ENCODE measurements around the gene STK36. TPM values are rescaled to one million over a fixed set of nuclear protein-coding genes. Genes with fewer than 3 reads are reported as not detected.

STK36 gene
- total RNA-seq, 6 experiments from 2014 or later: 20.0 to 31.0 (median 23.8) TPM

DNA sequence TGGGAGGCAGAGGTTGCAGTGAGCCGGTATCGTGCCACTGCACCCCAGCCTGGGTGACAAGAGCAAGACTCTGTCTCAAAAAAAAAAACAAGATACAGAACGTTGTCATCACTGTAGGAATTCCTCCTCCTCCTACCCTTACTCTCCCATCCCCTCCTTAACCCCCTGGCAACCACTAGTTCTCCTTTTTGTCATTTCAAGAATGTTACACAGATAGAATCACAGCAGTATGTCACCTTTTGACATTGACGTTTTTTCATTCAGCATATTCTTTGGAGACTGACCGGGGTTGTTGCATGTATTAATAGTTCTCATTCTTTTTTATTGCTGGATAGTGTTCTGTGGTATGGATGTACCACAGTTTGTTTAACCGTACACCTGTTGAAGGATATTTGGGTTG is 71.2 kb downstream of the STK36 start:
- H3K27ac Mint-ChIP-seq: no peak overlapping the region
- DNase-seq: no peak
- peaks cover 38% of the 10 kb centered on the region for H3K36me3 Mint-ChIP-seq (ENCODE audit: low read depth)
- TF ChIP-seq CTCF (IDR thresholded peaks at IDR 0.05): no peak
- peaks cover 11% of the 10 kb centered on the region for H3K4me1 Mint-ChIP-seq (ENCODE audit: low read depth)
- no peaks in the 10 kb centered on the region for H3K27me3 Mint-ChIP-seq (ENCODE audit: insufficient read depth)
- H3K9me3 Mint-ChIP-seq: no peaks in the 10 kb centered on the region
- H3K4me3 Mint-ChIP-seq: no peak overlapping the region

- no peak overlapping the region for H3K4me3 Mint-ChIP-seq
- TF ChIP-seq CTCF (IDR thresholded peaks at IDR 0.05): no peak
- no peaks in the 10 kb centered on the region for H3K9me3 Mint-ChIP-seq
- H3K36me3 Mint-ChIP-seq (ENCODE audit: low read depth): peaks cover 27% of the 10 kb centered on the region
- peaks cover 11% of the 10 kb centered on the region for H3K4me1 Mint-ChIP-seq (ENCODE audit: low read depth)
- DNase-seq: no peak
- no peak overlapping the region for H3K27ac Mint-ChIP-seq
- H3K27me3 Mint-ChIP-seq (ENCODE audit: insufficient read depth): no peaks in the 10 kb centered on the region
Observed at GRCh38 chr2:218744615-218745014, 72.7 kb downstream of the STK36 start.

GRCh38 chr2:218745160-218745558 is 73.3 kb downstream of the STK36 start:
- Mint-ChIP-seq H3K4me3 (no peak overlapping the region), H3K36me3 (ENCODE audit: low read depth) (peaks cover 23% of the 10 kb centered on the region), H3K4me1 (ENCODE audit: low read depth) (peaks cover 11% of the 10 kb centered on the region), H3K27ac (no peak overlapping the region), H3K9me3 (no peaks in the 10 kb centered on the region), H3K27me3 (ENCODE audit: insufficient read depth) (no peaks in the 10 kb centered on the region)
- no peak for TF ChIP-seq CTCF (IDR thresholded peaks at IDR 0.05)
- no peak for DNase-seq

DNA sequence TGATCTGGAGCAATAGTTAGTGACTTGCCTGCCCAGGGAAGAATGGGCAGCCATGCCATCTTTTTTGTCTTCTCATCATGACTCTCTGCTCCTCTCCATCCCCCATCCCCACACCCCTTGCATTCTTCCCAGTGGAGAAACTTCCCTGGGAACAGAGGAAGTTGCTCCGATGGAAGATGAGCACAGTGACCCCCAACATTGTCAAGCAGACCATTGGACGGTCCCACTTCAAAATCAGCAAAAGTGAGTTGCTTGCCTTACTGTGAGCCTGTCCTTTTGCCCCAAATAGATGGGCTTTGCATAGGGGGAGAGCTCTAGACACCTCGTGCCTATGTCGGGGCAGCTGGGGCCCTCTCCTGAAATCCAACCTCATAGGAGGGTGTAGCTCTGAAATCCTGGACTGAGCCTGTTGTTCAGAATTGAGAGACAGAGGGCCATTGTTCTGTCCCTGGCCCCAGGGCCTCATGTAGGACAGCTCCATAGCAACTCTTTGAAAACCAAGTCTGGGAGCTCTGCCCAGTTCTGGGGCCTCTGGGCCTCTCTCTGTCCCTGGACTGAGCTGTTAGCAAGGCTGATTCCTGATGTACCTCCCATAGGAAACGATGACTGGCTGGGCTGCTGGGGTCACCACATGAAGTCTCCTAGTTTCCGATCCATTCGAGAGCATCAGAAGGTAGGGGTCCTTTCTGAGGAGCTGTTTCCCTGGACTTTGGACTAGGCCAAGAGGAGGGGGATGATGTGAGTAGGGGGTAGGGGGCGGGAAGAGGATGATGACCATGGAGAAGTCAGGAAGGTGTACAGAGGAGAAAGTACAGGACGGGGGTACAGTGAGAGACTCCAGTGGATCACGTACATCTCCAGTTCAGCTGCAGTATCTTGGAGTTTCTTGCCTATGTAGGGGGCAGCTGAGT is 73.9 kb downstream of the STK36 start:
- no peaks in the 10 kb centered on the region for H3K27me3 Mint-ChIP-seq (ENCODE audit: insufficient read depth)

DNA sequence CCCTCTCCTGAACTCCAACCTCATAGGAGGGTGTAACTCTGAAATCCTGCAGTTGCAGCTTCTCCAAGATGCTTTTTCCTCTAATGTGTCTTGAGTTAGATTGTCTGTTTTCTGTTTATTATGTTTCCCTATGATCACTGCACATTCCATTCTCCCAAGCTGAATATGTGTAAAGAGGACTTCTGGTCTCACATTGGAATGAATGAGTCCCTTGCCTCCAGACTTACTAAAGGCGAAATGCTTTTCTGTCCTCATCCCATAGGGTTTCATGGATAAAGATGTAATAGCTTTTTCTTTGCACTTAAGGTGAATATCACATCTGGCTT is 74.5 kb downstream of the STK36 start:
- Mint-ChIP-seq H3K4me1 (ENCODE audit: low read depth) (peaks cover 11% of the 10 kb centered on the region), H3K36me3 (ENCODE audit: low read depth) (peaks cover 26% of the 10 kb centered on the region), H3K27ac (no peak overlapping the region), H3K27me3 (ENCODE audit: insufficient read depth) (no peaks in the 10 kb centered on the region), H3K9me3 (no peaks in the 10 kb centered on the region), H3K4me3 (no peak overlapping the region)
- no peak for TF ChIP-seq CTCF (IDR thresholded peaks at IDR 0.05)
- DNase-seq: no peak

More for the DNA sequence above, 73.9 kb downstream of the STK36 start:
- no peak overlapping the region; the same call in 1 of the 2 replicates for H3K27ac Mint-ChIP-seq
- H3K4me1 Mint-ChIP-seq (ENCODE audit: low read depth): peaks cover 11% of the 10 kb centered on the region
- no peak for TF ChIP-seq CTCF (IDR thresholded peaks at IDR 0.05)
- no peak overlapping the region for H3K4me3 Mint-ChIP-seq
- peaks cover 26% of the 10 kb centered on the region for H3K36me3 Mint-ChIP-seq (ENCODE audit: low read depth)
- no peaks in the 10 kb centered on the region for H3K9me3 Mint-ChIP-seq
- DNase-seq: peak; percentile 30

Measured in HFFc6 (cell line).